Measurements from ENCODE around the gene LARP4B.

- TF ChIP-seq TBP (CRISPR knock-in tag; IDR thresholded peaks at IDR 0.05) (no peak), CTCF (CRISPR knock-in tag; IDR thresholded peaks at IDR 0.05) (no peak), NFE2L1 (CRISPR knock-in tag; IDR thresholded peaks at IDR 0.05; ENCODE audit: borderline replicate concordance) (no peak), IRX3 (CRISPR knock-in tag; IDR thresholded peaks at IDR 0.05; ENCODE audit: borderline replicate concordance, low read depth) (no peak), TCF7L2 (IDR thresholded peaks at IDR 0.05; ENCODE audit: low read depth, low read length) (no peak), SIN3A (IDR thresholded peaks at IDR 0.05; ENCODE audit: borderline replicate concordance, low read depth, low read length) (no peak), SNAPC5 (CRISPR knock-in tag; IDR thresholded peaks at IDR 0.05; ENCODE audit: borderline replicate concordance) (no peak)
Measured at GRCh38 chr10:971613-972012, 40.1 kb upstream of the LARP4B start.
